ENCODE results near the gene DACT2.

DNA sequence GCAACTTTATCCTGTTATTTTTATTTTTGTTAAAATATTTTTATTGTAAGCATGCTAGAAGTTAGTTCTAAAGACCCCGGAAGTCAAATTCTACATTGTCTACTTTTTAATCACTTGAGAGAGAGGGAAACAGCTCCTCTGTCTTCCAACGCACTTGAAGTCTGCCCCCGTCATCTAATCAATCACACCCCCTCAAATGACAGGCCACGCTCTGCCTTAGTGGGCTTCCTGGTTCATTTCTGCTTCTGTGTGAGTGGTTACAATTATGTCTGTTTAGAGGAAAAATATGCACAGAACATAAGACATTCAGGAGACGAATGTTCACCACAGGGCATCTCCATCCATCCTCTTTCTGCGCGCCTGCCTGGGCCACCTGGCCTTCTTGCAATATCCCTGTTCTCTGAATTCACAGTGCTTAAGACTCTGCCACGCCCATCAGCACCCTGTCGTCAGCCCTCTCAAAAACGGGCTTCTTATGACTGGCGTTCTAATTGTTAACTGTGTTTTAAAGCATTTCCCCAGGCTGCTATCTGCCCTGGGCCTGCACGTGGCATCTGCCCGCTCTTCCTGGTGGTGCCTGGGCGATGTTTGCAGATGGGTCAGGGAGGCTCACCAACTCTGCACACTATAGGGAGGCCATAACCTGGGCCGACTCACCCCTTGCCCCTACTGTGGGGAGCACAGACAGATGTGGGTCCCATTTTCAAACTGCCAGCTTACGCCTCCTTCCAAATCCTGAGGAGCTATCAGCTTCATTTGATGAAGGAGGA, 15.4 kb downstream of the DACT2 start:
- no peak for TF ChIP-seq ZNF274 (IDR thresholded peaks at IDR 0.05; ENCODE audit: low read depth, low read length)
- TF ChIP-seq YY1 (IDR thresholded peaks at IDR 0.05; ENCODE audit: insufficient read depth, insufficient read length), result no peak

All from NT2/D1 (cell line).